Stomach (tissue), 9 donors: ENCODE results near the gene IQSEC1. TPM values are rescaled to one million over a fixed set of nuclear protein-coding genes. Genes with fewer than 3 reads are reported as not detected.
A peak's percentile ranks its signal among the peaks of the same experiment; 100 is the strongest.

Experiments used
- DNase-seq, 2 donors: peaks; one replicate each; pipeline versions ENCODE4 v3.0.0 to v3.0.0-alpha.2; 2013 to 2019
- H3K27ac ChIP-seq, 5 donors: fragments of 200-600 bp in 4 of 5; sonication (generic) in 4 of 5; one replicate each; pipeline ENCODE4 v1.5.1; 2013 to 2019; ENCODE audit warnings: mild to moderate bottlenecking in 1 of 5, moderate library complexity in 1 of 5
- H3K27me3 ChIP-seq, 3 donors: fragments of 200-600 bp; sonication (generic); one replicate each; pipeline ENCODE4 v1.5.1; 2017 to 2019; ENCODE audit warnings: mixed run types in 1 of 3
- H3K36me3 ChIP-seq, 4 donors: fragments of 200-600 bp; sonication (generic); 1 replicate in 3 of 4; 2 replicates in 1 of 4; pipeline ENCODE4 v1.5.1; 2016 to 2019
- H3K4me1 ChIP-seq, 4 donors: fragments of 200-600 bp; sonication (generic); one replicate each; pipeline ENCODE4 v1.5.1; 2016 to 2019
- H3K4me3 ChIP-seq, 4 donors: fragments of 200-600 bp; sonication (generic) in 3 of 4; one replicate each; pipeline ENCODE4 v1.5.1; 2016 to 2019; ENCODE audit warnings: mild to moderate bottlenecking in 1 of 4
- H3K9me3 ChIP-seq, 4 donors: fragments of 200-600 bp; sonication (generic); one replicate each; pipeline ENCODE4 v1.5.1; 2016 to 2019
- CTCF ChIP-seq, 7 experiments: fragments of 450-650 bp in 4 of 7; fragments of 200-600 bp in 3 of 7; sonication (generic) in 3 of 7; IDR thresholded peaks; one replicate each; pipeline ENCODE4 v1.5.1; 2016 to 2019; ENCODE audit warnings: antibody characterized with exemption in 7 of 7, control low read depth in 2 of 7, mild to moderate bottlenecking in 1 of 7
- EP300 ChIP-seq: sonication (generic); formaldehyde crosslinking; IDR thresholded peaks from one replicate; pipeline ENCODE4 v1.6.1; 2017; ENCODE audit warnings: antibody characterized with exemption
- POLR2A ChIP-seq, 4 donors: fragments of 450-650 bp; IDR thresholded peaks; one replicate each; pipeline ENCODE4 v1.6.1; 2016; ENCODE audit warnings: antibody characterized with exemption in 4 of 4, control low read depth in 2 of 4, mild to moderate bottlenecking in 1 of 4, moderate library complexity in 1 of 4
- POLR2AphosphoS5 ChIP-seq, 3 donors: sonication (generic); formaldehyde crosslinking; IDR thresholded peaks; one replicate each; pipeline ENCODE4 v1.6.1; 2016; ENCODE audit warnings: antibody characterized with exemption in 3 of 3
- WGBS, 5 donors: extraction: QIAGEN DNeasy Blood & Tissue Kit in 3 of 5; methylation state at CpG; one replicate each; pipeline versions ENCODE4 v1.1.5 to v1.1.7; 2013 to 2018; 5-methylcytosine and 5-hydroxymethylcytosine counted together
- intact Hi-C: fragments of 100-400 bp; cut with DNase I; formaldehyde crosslinking; loops from one replicate; pipeline ENCODE4 v1.15.1; 2023; ENCODE audit warnings: low total_unique reads
- polyA plus RNA-seq, 3 donors: library from polyadenylated mRNA; stranded (reverse); fragments of 200-250 nt; gene quantifications; one replicate each; pipeline ENCODE4 v1.2.3, GENCODE V29; 2013
- total RNA-seq, 5 donors: library from RNA; depleted of rRNA; stranded (reverse); fragments of >200 nt; gene quantifications; one replicate each; pipeline versions ENCODE4 v1.1.0 to v1.2.3, GENCODE V29; 2014 to 2016
- donor health status: healthy with polysubstance abuse.
- donor health status: Bipolar disorder and iron deficiency.
- donor health status: healthy.

The IQSEC1 gene
- total and polyA plus RNA-seq, 8 donors: 6.7 to 46.9 (median 20.8) TPM

- 75 to 87% (median 80%) methylated on average over 4 to 10 of the region's 10 CpGs for WGBS, 5 donors
- H3K36me3 ChIP-seq: peaks cover 21 to 95% (median 89%) of the 10 kb centered on the region in 4 donors
- H3K4me1 ChIP-seq: peaks cover 17 to 58% (median 34%) of the 10 kb centered on the region in 4 donors
- intact Hi-C loops: no loop called here
- DNase-seq: no peak
- TF ChIP-seq CTCF (IDR thresholded peaks at IDR 0.05) (no peak), POLR2AphosphoS5 (IDR thresholded peaks at IDR 0.05) (peak in 1 of 3 donors; percentile 61)
- no peaks in the 10 kb centered on the region for H3K27me3 ChIP-seq
- H3K9me3 ChIP-seq: no peaks in the 10 kb centered on the region
- H3K27ac ChIP-seq: peak overlapping the region in 2 of 5 donors; percentile 2 to 81
- no peak overlapping the region for H3K4me3 ChIP-seq
Observed at GRCh38 chr3:12932347-12932746, 140.9 kb downstream of the IQSEC1 start.

- TF ChIP-seq POLR2A (IDR thresholded peaks at IDR 0.05) (no peak), POLR2AphosphoS5 (IDR thresholded peaks at IDR 0.05) (no peak), EP300 (no peak), CTCF (IDR thresholded peaks at IDR 0.05) (no peak)
- Histone ChIP-seq H3K27ac (peak overlapping the region in 1 of 5 donors; percentile 81), H3K36me3 (peaks cover 21 to 93% (median 85%) of the 10 kb centered on the region in 4 donors), H3K27me3 (no peaks in the 10 kb centered on the region), H3K4me3 (no peak overlapping the region), H3K4me1 (peaks cover 17 to 58% (median 38%) of the 10 kb centered on the region in 4 donors), H3K9me3 (no peaks in the 10 kb centered on the region)
- 80 to 90% (median 88%) methylated on average over 7 to 14 of the region's 14 CpGs for WGBS, 5 donors
- intact Hi-C loops: no loop called here
- DNase-seq: no peak
Observed at GRCh38 chr3:12931273-12931905, 141.8 kb downstream of the IQSEC1 start.

- H3K27me3 ChIP-seq: no peaks in the 10 kb centered on the region
- DNase-seq: no peak
- peaks cover 19 to 93% (median 83%) of the 10 kb centered on the region in 4 donors for H3K36me3 ChIP-seq
- intact Hi-C loops: no loop called here
- 77 to 89% (median 84%) methylated on average over 6 of the region's 6 CpGs for WGBS, 5 donors
- H3K4me1 ChIP-seq: peaks cover 8 to 45% (median 28%) of the 10 kb centered on the region in 4 donors
- no peak for TF ChIP-seq POLR2AphosphoS5 (IDR thresholded peaks at IDR 0.05)
- no peak for TF ChIP-seq CTCF (IDR thresholded peaks at IDR 0.05)
- no peak for TF ChIP-seq POLR2A (IDR thresholded peaks at IDR 0.05)
- no peak for TF ChIP-seq EP300
- H3K9me3 ChIP-seq: no peaks in the 10 kb centered on the region
- no peak overlapping the region for H3K4me3 ChIP-seq
- H3K27ac ChIP-seq: no peak overlapping the region
Observed at GRCh38 chr3:12929801-12930200, 143.4 kb downstream of the IQSEC1 start.

- WGBS, 5 donors: 58 to 82% (median 70%) methylated on average over 2 to 7 of the region's 7 CpGs
- peaks cover 0 to 19% (median 7%) of the 10 kb centered on the region in 4 donors for H3K4me1 ChIP-seq
- peak in 1 of 2 donors; percentile 38 for DNase-seq
- H3K4me3 ChIP-seq: no peak overlapping the region
- H3K27ac ChIP-seq: no peak overlapping the region
- H3K27me3 ChIP-seq: no peaks in the 10 kb centered on the region
- intact Hi-C loops: no loop called here
- peaks cover 40 to 96% (median 85%) of the 10 kb centered on the region in 4 donors for H3K36me3 ChIP-seq
- no peak for TF ChIP-seq POLR2AphosphoS5 (IDR thresholded peaks at IDR 0.05)
- no peak for TF ChIP-seq CTCF (IDR thresholded peaks at IDR 0.05)
- TF ChIP-seq POLR2A (IDR thresholded peaks at IDR 0.05): no peak
- no peak for TF ChIP-seq EP300
- no peaks in the 10 kb centered on the region for H3K9me3 ChIP-seq
Observed at GRCh38 chr3:12926660-12927059, 146.6 kb downstream of the IQSEC1 start.
